Thyroid gland (tissue), 4 donors: ENCODE data around the gene TAF8.

Source experiments
- CTCF ChIP-seq, 6 experiments: fragments of 200-600 bp in 3 of 6; fragments of 450-650 bp in 3 of 6; sonication (generic) in 3 of 6; IDR thresholded peaks; one replicate each; pipeline ENCODE4 v1.5.1; 2016 to 2019; ENCODE audit warnings: antibody characterized with exemption in 6 of 6, mild to moderate bottlenecking in 2 of 6, inconsistent platforms in 1 of 6, moderate library complexity in 1 of 6
- POLR2A ChIP-seq, 2 donors: fragments of 450-650 bp; IDR thresholded peaks; one replicate each; pipeline ENCODE4 v1.6.1; 2017; ENCODE audit warnings: antibody characterized with exemption in 2 of 2, mild to moderate bottlenecking in 2 of 2, moderate library complexity in 1 of 2

GRCh38 chr6:42105156-42105648, 54.9 kb downstream of the TAF8 start:
- no peak for TF ChIP-seq CTCF (IDR thresholded peaks at IDR 0.05)
- no peak for TF ChIP-seq POLR2A (IDR thresholded peaks at IDR 0.05)
